DOHH2 (cell line): ENCODE results near the gene MTERF4.

Experiments used
- CTCF ChIP-seq: fragments of 200-600 bp; sonication (generic); IDR thresholded peaks from one replicate; pipeline ENCODE4 v1.5.1; 2014; ENCODE audit warnings: antibody characterized with exemption, mild to moderate bottlenecking, low read depth, low read length; ENCODE audit not compliant: poor library complexity, severe bottlenecking
- EZH2phosphoT487 ChIP-seq: fragments of 200-600 bp; sonication (generic); IDR thresholded peaks from 2 replicates; pipeline ENCODE4 v1.6.1; 2017; ENCODE audit warnings: borderline replicate concordance, mild to moderate bottlenecking, antibody characterized with exemption, low read length, moderate library complexity, mixed read lengths

- TF ChIP-seq CTCF (no peak), EZH2phosphoT487 (no peak)
These were observed 46.2 kb upstream of the MTERF4 start for GRCh38 chr2:241148239-241148638.
